Type B pancreatic cell (in vitro differentiated cells): ENCODE results near the gene SLC44A1. TPM values are rescaled to one million over a fixed set of nuclear protein-coding genes. Genes with fewer than 3 reads are reported as not detected.
A peak's percentile ranks its signal among the peaks of the same experiment; 100 is the strongest.

ENCODE experiments used
- DNase-seq: peaks from one replicate; pipeline ENCODE4 v3.0.0; 2021; ENCODE audit warnings: mixed read lengths; ENCODE audit not compliant: unreplicated experiment; ENCODE audit errors: extremely low spot score
- H3K27ac Mint-ChIP-seq: 2 replicates; pipeline ENCODE4 v1.8.0; 2021; ENCODE audit warnings: mild to moderate bottlenecking, mixed read lengths
- H3K27me3 Mint-ChIP-seq: 2 replicates; pipeline ENCODE4 v1.8.0; 2021; ENCODE audit warnings: mixed read lengths
- H3K36me3 Mint-ChIP-seq: 2 replicates; pipeline ENCODE4 v1.8.0; 2021; ENCODE audit warnings: mixed read lengths
- H3K4me1 Mint-ChIP-seq: one replicate; pipeline ENCODE4 v1.8.0; 2021; ENCODE audit warnings: mixed read lengths; ENCODE audit not compliant: unreplicated experiment
- H3K4me3 Mint-ChIP-seq: 2 replicates; pipeline ENCODE4 v1.8.0; 2021; ENCODE audit warnings: mild to moderate bottlenecking, mixed read lengths
- H3K9me3 Mint-ChIP-seq: 2 replicates; pipeline ENCODE4 v1.8.0; 2021; ENCODE audit warnings: mixed read lengths
- total RNA-seq: library from RNA; stranded (reverse); gene quantifications from 2 replicates; pipeline ENCODE4 v1.2.1, GENCODE V29; 2021; ENCODE audit warnings: low replicate concordance
- TF ChIP-seq, protein P1 (sequence below): fragments of 200-600 bp; sonication (generic); conservative IDR thresholded peaks from 2 replicates; pipeline ENCODE4 v1.5.0; 2021; ENCODE audit warnings: antibody characterized with exemption, mild to moderate bottlenecking

SLC44A1 gene
- total RNA-seq, 1 donor from 2014 or later: 47.2 TPM

GRCh38 chr9:105425816-105426433, 181.5 kb downstream of the SLC44A1 start:
- no peak overlapping the region for H3K4me3 Mint-ChIP-seq
- no peak for DNase-seq
- H3K27ac Mint-ChIP-seq: no peak overlapping the region
- no peaks in the 10 kb centered on the region for H3K9me3 Mint-ChIP-seq
- H3K36me3 Mint-ChIP-seq: no peaks in the 10 kb centered on the region
- TF ChIP-seq, protein P1, sequence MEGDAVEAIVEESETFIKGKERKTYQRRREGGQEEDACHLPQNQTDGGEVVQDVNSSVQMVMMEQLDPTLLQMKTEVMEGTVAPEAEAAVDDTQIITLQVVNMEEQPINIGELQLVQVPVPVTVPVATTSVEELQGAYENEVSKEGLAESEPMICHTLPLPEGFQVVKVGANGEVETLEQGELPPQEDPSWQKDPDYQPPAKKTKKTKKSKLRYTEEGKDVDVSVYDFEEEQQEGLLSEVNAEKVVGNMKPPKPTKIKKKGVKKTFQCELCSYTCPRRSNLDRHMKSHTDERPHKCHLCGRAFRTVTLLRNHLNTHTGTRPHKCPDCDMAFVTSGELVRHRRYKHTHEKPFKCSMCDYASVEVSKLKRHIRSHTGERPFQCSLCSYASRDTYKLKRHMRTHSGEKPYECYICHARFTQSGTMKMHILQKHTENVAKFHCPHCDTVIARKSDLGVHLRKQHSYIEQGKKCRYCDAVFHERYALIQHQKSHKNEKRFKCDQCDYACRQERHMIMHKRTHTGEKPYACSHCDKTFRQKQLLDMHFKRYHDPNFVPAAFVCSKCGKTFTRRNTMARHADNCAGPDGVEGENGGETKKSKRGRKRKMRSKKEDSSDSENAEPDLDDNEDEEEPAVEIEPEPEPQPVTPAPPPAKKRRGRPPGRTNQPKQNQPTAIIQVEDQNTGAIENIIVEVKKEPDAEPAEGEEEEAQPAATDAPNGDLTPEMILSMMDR: peak; percentile 72
- H3K27me3 Mint-ChIP-seq: no peaks in the 10 kb centered on the region
- H3K4me1 Mint-ChIP-seq: no peaks in the 10 kb centered on the region

- TF ChIP-seq, protein P1: no peak
- Mint-ChIP-seq H3K4me3 (no peak overlapping the region), H3K9me3 (no peaks in the 10 kb centered on the region), H3K4me1 (no peaks in the 10 kb centered on the region), H3K27ac (no peak overlapping the region), H3K36me3 (no peaks in the 10 kb centered on the region), H3K27me3 (no peaks in the 10 kb centered on the region)
- DNase-seq: no peak
Observed at GRCh38 chr9:105426657-105427056, 182.2 kb downstream of the SLC44A1 start.

DNA sequence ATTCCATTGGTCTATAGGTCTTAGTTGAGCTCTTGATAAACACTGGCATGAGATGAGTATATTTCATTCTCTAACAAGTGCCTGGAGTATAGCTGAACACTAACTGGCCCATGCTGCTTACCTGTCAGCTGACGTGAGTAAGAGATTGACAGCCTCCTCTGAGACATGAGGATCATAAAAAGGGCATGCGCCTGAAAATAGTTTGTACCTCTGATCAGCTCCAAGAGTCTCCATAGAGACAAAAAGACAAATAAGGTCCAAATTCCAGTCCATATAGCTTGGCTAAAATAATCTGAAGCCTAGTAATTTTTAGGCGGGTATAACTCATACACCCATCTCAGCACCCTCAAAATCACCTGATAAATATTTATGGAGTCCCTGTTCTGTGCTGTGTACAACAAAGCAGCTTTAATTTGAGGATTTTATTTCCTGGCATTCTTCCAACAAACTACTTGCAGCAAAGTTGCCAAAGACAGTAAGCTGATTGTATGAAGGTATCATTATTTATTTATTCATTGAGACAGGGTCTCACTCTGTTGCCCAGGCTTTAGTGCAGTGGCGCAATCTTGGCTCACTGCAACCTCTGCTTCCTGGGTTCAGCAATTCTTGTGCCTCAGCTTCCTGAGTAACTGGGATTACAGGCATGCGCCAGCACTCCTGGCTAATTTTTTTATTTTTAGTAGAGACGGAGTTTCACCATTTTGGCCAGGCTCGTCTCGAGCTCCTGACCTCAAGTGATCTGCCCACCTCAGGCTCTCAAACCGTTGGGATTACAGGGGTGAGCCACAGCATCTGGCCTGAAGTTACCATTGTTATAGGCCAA, 187.2 kb downstream of the SLC44A1 start:
- Mint-ChIP-seq H3K27me3 (no peaks in the 10 kb centered on the region), H3K4me1 (peaks cover 8% of the 10 kb centered on the region), H3K4me3 (no peak overlapping the region), H3K36me3 (peaks cover 6% of the 10 kb centered on the region), H3K9me3 (peaks cover 7% of the 10 kb centered on the region), H3K27ac (no peak overlapping the region)
- DNase-seq: no peak
- TF ChIP-seq, protein P1: no peak

- Mint-ChIP-seq H3K4me1 (peaks cover 8% of the 10 kb centered on the region), H3K27me3 (no peaks in the 10 kb centered on the region), H3K4me3 (no peak overlapping the region), H3K9me3 (peaks cover 7% of the 10 kb centered on the region), H3K27ac (no peak overlapping the region), H3K36me3 (peaks cover 6% of the 10 kb centered on the region)
- TF ChIP-seq, protein P1: no peak
- no peak for DNase-seq
Observed at GRCh38 chr9:105432247-105432842, 187.9 kb downstream of the SLC44A1 start.

DNA sequence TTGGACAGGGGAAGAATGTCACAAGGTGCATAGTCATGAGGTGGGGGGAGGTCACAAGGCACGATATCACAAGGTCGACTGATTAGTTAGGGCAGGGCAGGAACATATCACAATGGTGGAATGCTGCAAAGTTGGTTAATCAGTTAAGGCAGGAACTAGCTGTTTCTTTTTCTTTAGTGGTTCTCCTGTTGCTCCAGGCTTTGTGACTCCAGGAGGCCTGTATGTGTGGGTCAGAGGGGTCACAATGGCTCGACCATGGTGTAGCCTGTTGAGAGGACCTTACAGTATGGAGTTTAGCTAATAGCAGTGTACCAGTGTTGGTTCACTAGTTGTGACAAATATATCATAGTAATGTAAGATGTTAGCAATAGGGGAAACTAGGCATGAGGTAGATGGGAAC, 191.0 kb downstream of the SLC44A1 start:
- Mint-ChIP-seq H3K9me3 (peaks cover 7% of the 10 kb centered on the region), H3K27ac (no peak overlapping the region), H3K4me3 (no peak overlapping the region), H3K4me1 (peaks cover 24% of the 10 kb centered on the region), H3K27me3 (no peaks in the 10 kb centered on the region), H3K36me3 (peaks cover 6% of the 10 kb centered on the region)
- DNase-seq: no peak
- TF ChIP-seq, protein P1: no peak
